Measurements from ENCODE around the gene LTBP1.

The LTBP1 gene

GRCh38 chr2:33236482-33237385 lies 290.0 kb downstream of the LTBP1 start:
- DNase-seq, result no peak

- no peak for DNase-seq
These were observed 291.4 kb downstream of the LTBP1 start for GRCh38 chr2:33238111-33238510.

GRCh38 chr2:33240178-33240577 lies 293.4 kb downstream of the LTBP1 start:
- no peak for DNase-seq

GRCh38 chr2:33241072-33241471 lies 294.3 kb downstream of the LTBP1 start:
- DNase-seq, result no peak

GRCh38 chr2:33241581-33241980 lies 294.8 kb downstream of the LTBP1 start:
- DNase-seq, result no peak

- no peak for DNase-seq
These were observed 296.1 kb downstream of the LTBP1 start for GRCh38 chr2:33242845-33243244.

- DNase-seq, result no peak
These were observed 299.7 kb downstream of the LTBP1 start for GRCh38 chr2:33246432-33246831.

- no peak for DNase-seq
These were observed 300.6 kb downstream of the LTBP1 start for GRCh38 chr2:33247365-33247764.

- DNase-seq, result no peak
These were observed 303.8 kb downstream of the LTBP1 start for GRCh38 chr2:33250417-33251029.

GRCh38 chr2:33256162-33256755 lies 309.5 kb downstream of the LTBP1 start:
- DNase-seq, result no peak

GRCh38 chr2:33258387-33258786 lies 311.6 kb downstream of the LTBP1 start:
- no peak for DNase-seq

- DNase-seq, result no peak
These were observed 315.3 kb downstream of the LTBP1 start for GRCh38 chr2:33262097-33262496.

GRCh38 chr2:33264766-33265165 lies 318.0 kb downstream of the LTBP1 start:
- no peak for DNase-seq

- DNase-seq, result no peak
These were observed 319.0 kb downstream of the LTBP1 start for GRCh38 chr2:33265584-33266338.

GRCh38 chr2:33266467-33266866 lies 319.7 kb downstream of the LTBP1 start:
- no peak for DNase-seq

GRCh38 chr2:33267043-33267442 lies 320.3 kb downstream of the LTBP1 start:
- DNase-seq, result no peak

GRCh38 chr2:33267756-33268155 lies 321.0 kb downstream of the LTBP1 start:
- DNase-seq, result no peak

GRCh38 chr2:33268246-33268831 lies 321.6 kb downstream of the LTBP1 start:
- no peak for DNase-seq

GRCh38 chr2:33272001-33272400 lies 325.2 kb downstream of the LTBP1 start:
- no peak for DNase-seq

- no peak for DNase-seq
These were observed 326.7 kb downstream of the LTBP1 start for GRCh38 chr2:33273479-33273878.

- no peak for DNase-seq
These were observed 327.8 kb downstream of the LTBP1 start for GRCh38 chr2:33274524-33274923.

- DNase-seq, result no peak
These were observed 329.1 kb downstream of the LTBP1 start for GRCh38 chr2:33275689-33276444.
